Fibroblast of peridontal ligament (primary cell): Measurements from ENCODE around the gene AMDHD2.
"Not testable (repeated sequence)": the region's sequence is repeated elsewhere in the genome, so short reads cannot be mapped to it uniquely, and the experiment has no call there.

Source experiments
- DNase-seq: peaks from one replicate; pipeline ENCODE4 v3.0.0-alpha.2; 2010; ENCODE audit errors: extremely low read depth

AMDHD2 gene

GRCh38 chr16:2520097-2520783 lies at the start of gene AMDHD2:
TSS of gene AMDHD2 (plus strand) at chr16:2520371. CDS start at chr16:2520459, 88 bp downstream.
- DNase-seq: peak; percentile 85

- no peak for DNase-seq
Observed at GRCh38 chr16:2470603-2471015, 49.6 kb upstream of the AMDHD2 start.

GRCh38 chr16:2471016-2471652 lies 49.0 kb upstream of the AMDHD2 start, which contains the start of gene NTN3:
TSS of gene NTN3 (plus strand) at chr16:2471297. CDS start at chr16:2471702, 405 bp downstream.
- DNase-seq: no peak

- no peak for DNase-seq
Observed at GRCh38 chr16:2471653-2472487, 48.3 kb upstream of the AMDHD2 start.

- no peak for DNase-seq
Observed at GRCh38 chr16:2472488-2472864, 47.7 kb upstream of the AMDHD2 start.

GRCh38 chr16:2472885-2473445 lies 47.2 kb upstream of the AMDHD2 start:
- DNase-seq: no peak

- DNase-seq: no peak
Observed at GRCh38 chr16:2473446-2473926, 46.7 kb upstream of the AMDHD2 start.

- no peak for DNase-seq
Observed at GRCh38 chr16:2473999-2474876, 45.9 kb upstream of the AMDHD2 start.

- peak; percentile 68 for DNase-seq
Observed at GRCh38 chr16:2474877-2475412, 45.2 kb upstream of the AMDHD2 start, which contains the start of gene TBC1D24. TSS of gene TBC1D24 (plus strand) at chr16:2475127. CDS start at chr16:2496149, 21,022 bp downstream.

- no peak for DNase-seq
Observed at GRCh38 chr16:2475413-2476344, 44.5 kb upstream of the AMDHD2 start.

GRCh38 chr16:2476345-2476720 lies 43.8 kb upstream of the AMDHD2 start:
- DNase-seq: no peak

- DNase-seq: no peak
Observed at GRCh38 chr16:2476741-2477140, 43.4 kb upstream of the AMDHD2 start.

- DNase-seq: no peak
Observed at GRCh38 chr16:2477327-2477726, 42.8 kb upstream of the AMDHD2 start.

- DNase-seq: no peak
Observed at GRCh38 chr16:2478279-2478678, 41.9 kb upstream of the AMDHD2 start.

- DNase-seq: not testable (repeated sequence)
Observed at GRCh38 chr16:2479996-2480395, 40.2 kb upstream of the AMDHD2 start.

- DNase-seq: no peak
Observed at GRCh38 chr16:2480948-2481347, 39.2 kb upstream of the AMDHD2 start.

GRCh38 chr16:2481676-2482075 lies 38.5 kb upstream of the AMDHD2 start:
- no peak for DNase-seq

- no peak for DNase-seq
Observed at GRCh38 chr16:2482249-2482648, 37.9 kb upstream of the AMDHD2 start.

GRCh38 chr16:2482708-2483534 lies 37.2 kb upstream of the AMDHD2 start:
- DNase-seq: peak; percentile 69
